K562 (cell line): ENCODE results near the gene VPS37B.
"Not testable (repeated sequence)": the region's sequence is repeated elsewhere in the genome, so short reads cannot be mapped to it uniquely, and the experiment has no call there.

Experiments used
- ARHGAP35 ChIP-seq: fragments of 450-650 bp; IDR thresholded peaks from 2 replicates; pipeline ENCODE4 v1.6.1; 2018; ENCODE audit not compliant: partially characterized antibody
- BHLHE40 ChIP-seq: IDR thresholded peaks from 2 replicates; pipeline ENCODE4 v1.6.1; 2011; ENCODE audit warnings: low read length, improper control_type of control experiment
- CREM ChIP-seq: IDR thresholded peaks from 2 replicates; pipeline ENCODE4 v1.6.1; 2014; ENCODE audit warnings: antibody characterized with exemption, low read depth
- HDAC6 ChIP-seq: IDR thresholded peaks from 2 replicates; pipeline ENCODE4 v1.6.1; 2012; ENCODE audit warnings: low read depth, mild to moderate bottlenecking, control low read depth, inconsistent platforms, low read length, moderate library complexity
- HIVEP1 ChIP-seq: fragments of 250-450 bp; sonication (Bioruptor Pico); IDR thresholded peaks from 2 replicates; pipeline ENCODE4 v1.4.0; 2020; ENCODE audit warnings: mild to moderate bottlenecking
- KLF10 ChIP-seq: fragments of 250-450 bp; sonication (Bioruptor Pico); IDR thresholded peaks from 2 replicates; pipeline ENCODE4 v1.6.1; 2021; ENCODE audit warnings: matching md5 sums
- NR2C2 ChIP-seq, 2 experiments: fragments of 200-800 bp in 1 of 2; sonication (Bioruptor generic) in 1 of 2; sonication (generic) in 1 of 2; formaldehyde crosslinking in 1 of 2; IDR thresholded peaks; 2 replicates each; pipeline versions ENCODE4 v1.6.1 to v1.8.0; 2016 to 2022; ENCODE audit warnings: mild to moderate bottlenecking in 1 of 2, missing compliant biosample characterization in 1 of 2, missing genetic modification characterization in 1 of 2, missing genetic modification reagents in 1 of 2
- PRPF4 ChIP-seq: fragments of 200-400 bp; formaldehyde crosslinking; IDR thresholded peaks from one replicate; pipeline ENCODE4 v1.6.1; 2017; ENCODE audit warnings: low read length, low read depth, mild to moderate bottlenecking; ENCODE audit not compliant: insufficient read depth, poor library complexity, severe bottlenecking
- YY1 ChIP-seq, 3 experiments: IDR thresholded peaks; 2 replicates each; pipeline ENCODE4 v1.6.1; 2011; ENCODE audit warnings: low read length in 2 of 3, mild to moderate bottlenecking in 2 of 3, moderate library complexity in 2 of 3, borderline replicate concordance in 1 of 3, control low read depth in 1 of 3, low read depth in 1 of 3; ENCODE audit not compliant: insufficient read depth in 3 of 3, insufficient replicate concordance in 2 of 3, control insufficient read depth in 1 of 3, insufficient read length in 1 of 3; ENCODE audit errors: extremely low read depth in 1 of 3
- TF ChIP-seq, protein P1 (sequence below): fragments of 450-650 bp; formaldehyde crosslinking; IDR thresholded peaks from 2 replicates; pipeline ENCODE4 v1.4.0; 2022; ENCODE audit warnings: missing genetic modification characterization
- TF ChIP-seq, protein P2 (sequence below): fragments of 450-650 bp; IDR thresholded peaks from 2 replicates; pipeline ENCODE4 v1.6.1; 2018; ENCODE audit not compliant: partially characterized antibody
- TF ChIP-seq, protein P3 (sequence below), 3 experiments: IDR thresholded peaks in 2 of 3; conservative IDR thresholded peaks in 1 of 3; 2 replicates each; pipeline ENCODE4 v1.5.1; 2011 to 2012; ENCODE audit warnings: low read length in 3 of 3, mild to moderate bottlenecking in 3 of 3, control low read depth in 2 of 3, improper control_type of control experiment in 1 of 3, inconsistent platforms in 1 of 3, low read depth in 1 of 3, mixed read lengths in 1 of 3, moderate library complexity in 1 of 3; ENCODE audit not compliant: insufficient read depth in 2 of 3

DNA sequence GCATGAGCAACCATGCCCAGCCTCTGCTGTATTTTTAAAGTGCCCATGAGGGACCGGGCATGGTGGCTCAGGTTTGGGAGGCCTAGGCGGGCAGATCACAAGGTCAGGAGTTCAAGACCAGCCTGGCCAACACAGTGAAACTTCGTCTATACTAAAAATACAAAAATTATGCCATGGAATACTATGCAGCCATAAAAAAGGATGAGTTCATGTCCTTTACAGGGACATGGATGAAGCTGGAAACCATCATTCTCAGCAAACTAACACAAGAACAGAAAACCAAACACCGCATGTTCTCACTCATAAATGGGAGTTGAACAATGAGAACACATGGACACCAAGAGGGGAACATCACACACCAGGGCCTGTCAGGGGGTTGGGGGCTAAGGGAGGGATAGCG is 9.3 kb upstream of the VPS37B start:
- TF ChIP-seq YY1 (IDR thresholded peaks at IDR 0.05; ENCODE audit: borderline replicate concordance in 1 of 3, control insufficient read depth in 1 of 3, extremely low read depth in 1 of 3, insufficient read depth in 3 of 3, insufficient read length in 1 of 3, insufficient replicate concordance in 2 of 3, low read depth in 1 of 3, low read length in 2 of 3); CREM; NR2C2 (CRISPR knock-in tag; IDR thresholded peaks at IDR 0.05); NR2C2 (tag; IDR thresholded peaks at IDR 0.05); HDAC6; HIVEP1; KLF10 (CRISPR knock-in tag); BHLHE40; ARHGAP35; PRPF4: not testable (repeated sequence)
- TF ChIP-seq, protein P1, sequence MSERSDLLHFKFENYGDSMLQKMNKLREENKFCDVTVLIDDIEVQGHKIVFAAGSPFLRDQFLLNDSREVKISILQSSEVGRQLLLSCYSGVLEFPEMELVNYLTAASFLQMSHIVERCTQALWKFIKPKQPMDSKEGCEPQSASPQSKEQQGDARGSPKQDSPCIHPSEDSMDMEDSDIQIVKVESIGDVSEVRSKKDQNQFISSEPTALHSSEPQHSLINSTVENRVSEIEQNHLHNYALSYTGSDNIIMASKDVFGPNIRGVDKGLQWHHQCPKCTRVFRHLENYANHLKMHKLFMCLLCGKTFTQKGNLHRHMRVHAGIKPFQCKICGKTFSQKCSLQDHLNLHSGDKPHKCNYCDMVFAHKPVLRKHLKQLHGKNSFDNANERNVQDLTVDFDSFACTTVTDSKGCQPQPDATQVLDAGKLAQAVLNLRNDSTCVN: not testable (repeated sequence)
- TF ChIP-seq, protein P2, sequence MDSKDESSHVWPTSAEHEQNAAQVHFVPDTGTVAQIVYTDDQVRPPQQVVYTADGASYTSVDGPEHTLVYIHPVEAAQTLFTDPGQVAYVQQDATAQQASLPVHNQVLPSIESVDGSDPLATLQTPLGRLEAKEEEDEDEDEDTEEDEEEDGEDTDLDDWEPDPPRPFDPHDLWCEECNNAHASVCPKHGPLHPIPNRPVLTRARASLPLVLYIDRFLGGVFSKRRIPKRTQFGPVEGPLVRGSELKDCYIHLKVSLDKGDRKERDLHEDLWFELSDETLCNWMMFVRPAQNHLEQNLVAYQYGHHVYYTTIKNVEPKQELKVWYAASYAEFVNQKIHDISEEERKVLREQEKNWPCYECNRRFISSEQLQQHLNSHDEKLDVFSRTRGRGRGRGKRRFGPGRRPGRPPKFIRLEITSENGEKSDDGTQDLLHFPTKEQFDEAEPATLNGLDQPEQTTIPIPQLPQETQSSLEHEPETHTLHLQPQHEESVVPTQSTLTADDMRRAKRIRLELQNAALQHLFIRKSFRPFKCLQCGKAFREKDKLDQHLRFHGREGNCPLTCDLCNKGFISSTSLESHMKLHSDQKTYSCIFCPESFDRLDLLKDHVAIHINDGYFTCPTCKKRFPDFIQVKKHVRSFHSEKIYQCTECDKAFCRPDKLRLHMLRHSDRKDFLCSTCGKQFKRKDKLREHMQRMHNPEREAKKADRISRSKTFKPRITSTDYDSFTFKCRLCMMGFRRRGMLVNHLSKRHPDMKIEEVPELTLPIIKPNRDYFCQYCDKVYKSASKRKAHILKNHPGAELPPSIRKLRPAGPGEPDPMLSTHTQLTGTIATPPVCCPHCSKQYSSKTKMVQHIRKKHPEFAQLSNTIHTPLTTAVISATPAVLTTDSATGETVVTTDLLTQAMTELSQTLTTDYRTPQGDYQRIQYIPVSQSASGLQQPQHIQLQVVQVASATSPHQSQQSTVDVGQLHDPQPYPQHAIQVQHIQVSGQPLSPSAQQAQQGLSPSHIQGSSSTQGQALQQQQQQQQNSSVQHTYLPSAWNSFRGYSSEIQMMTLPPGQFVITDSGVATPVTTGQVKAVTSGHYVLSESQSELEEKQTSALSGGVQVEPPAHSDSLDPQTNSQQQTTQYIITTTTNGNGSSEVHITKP: not testable (repeated sequence)
- TF ChIP-seq, protein P3, sequence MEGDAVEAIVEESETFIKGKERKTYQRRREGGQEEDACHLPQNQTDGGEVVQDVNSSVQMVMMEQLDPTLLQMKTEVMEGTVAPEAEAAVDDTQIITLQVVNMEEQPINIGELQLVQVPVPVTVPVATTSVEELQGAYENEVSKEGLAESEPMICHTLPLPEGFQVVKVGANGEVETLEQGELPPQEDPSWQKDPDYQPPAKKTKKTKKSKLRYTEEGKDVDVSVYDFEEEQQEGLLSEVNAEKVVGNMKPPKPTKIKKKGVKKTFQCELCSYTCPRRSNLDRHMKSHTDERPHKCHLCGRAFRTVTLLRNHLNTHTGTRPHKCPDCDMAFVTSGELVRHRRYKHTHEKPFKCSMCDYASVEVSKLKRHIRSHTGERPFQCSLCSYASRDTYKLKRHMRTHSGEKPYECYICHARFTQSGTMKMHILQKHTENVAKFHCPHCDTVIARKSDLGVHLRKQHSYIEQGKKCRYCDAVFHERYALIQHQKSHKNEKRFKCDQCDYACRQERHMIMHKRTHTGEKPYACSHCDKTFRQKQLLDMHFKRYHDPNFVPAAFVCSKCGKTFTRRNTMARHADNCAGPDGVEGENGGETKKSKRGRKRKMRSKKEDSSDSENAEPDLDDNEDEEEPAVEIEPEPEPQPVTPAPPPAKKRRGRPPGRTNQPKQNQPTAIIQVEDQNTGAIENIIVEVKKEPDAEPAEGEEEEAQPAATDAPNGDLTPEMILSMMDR (IDR thresholded peaks at IDR 0.05 in 2 of 3, conservative IDR thresholded peaks at IDR 0.05 in 1 of 3; ENCODE audit: insufficient read depth in 2 of 3, low read depth in 1 of 3, low read length in 3 of 3): not testable (repeated sequence)
